ENCODE data around the gene STK32C.
A peak's percentile ranks its signal among the peaks of the same experiment; 100 is the strongest.
"Not testable (repeated sequence)": the region's sequence is repeated elsewhere in the genome, so short reads cannot be mapped to it uniquely, and the experiment has no call there.

STK32C gene

DNA sequence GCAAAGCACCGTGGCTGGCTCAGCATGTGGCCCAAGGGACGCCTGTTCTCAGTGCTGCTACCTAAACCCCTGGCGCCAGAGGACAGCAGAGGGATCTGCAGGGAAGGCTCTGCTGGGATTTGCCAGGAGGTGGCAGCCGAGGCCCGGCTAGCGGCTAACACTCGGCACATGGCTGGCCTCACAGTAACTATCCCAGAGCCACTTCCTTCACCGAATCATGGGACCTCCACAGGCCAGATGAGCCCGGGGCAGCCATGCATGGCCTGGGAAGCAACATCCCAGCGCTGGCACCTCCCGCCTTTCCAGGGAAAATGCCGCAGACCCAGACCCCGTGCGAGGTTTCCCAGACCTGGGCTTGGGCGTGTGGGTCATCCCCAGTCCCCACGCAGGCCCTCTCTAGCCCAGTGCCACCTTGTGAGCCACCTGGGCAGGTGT, 84.6 kb downstream of the STK32C start:
- DNase-seq (ENCODE audit: extremely low read depth, insufficient read length), result peak; percentile 60
- Histone ChIP-seq H3K4me3 (replicated peaks; ENCODE audit: low read depth, low read length) (no peak overlapping the region), H3K36me3 (ENCODE audit: control insufficient read depth, insufficient read depth, low read length) (no peaks in the 10 kb centered on the region), H3K27me3 (replicated peaks; ENCODE audit: control insufficient read depth, insufficient read depth, low read length) (no peaks in the 10 kb centered on the region)
- TF ChIP-seq, protein P1, sequence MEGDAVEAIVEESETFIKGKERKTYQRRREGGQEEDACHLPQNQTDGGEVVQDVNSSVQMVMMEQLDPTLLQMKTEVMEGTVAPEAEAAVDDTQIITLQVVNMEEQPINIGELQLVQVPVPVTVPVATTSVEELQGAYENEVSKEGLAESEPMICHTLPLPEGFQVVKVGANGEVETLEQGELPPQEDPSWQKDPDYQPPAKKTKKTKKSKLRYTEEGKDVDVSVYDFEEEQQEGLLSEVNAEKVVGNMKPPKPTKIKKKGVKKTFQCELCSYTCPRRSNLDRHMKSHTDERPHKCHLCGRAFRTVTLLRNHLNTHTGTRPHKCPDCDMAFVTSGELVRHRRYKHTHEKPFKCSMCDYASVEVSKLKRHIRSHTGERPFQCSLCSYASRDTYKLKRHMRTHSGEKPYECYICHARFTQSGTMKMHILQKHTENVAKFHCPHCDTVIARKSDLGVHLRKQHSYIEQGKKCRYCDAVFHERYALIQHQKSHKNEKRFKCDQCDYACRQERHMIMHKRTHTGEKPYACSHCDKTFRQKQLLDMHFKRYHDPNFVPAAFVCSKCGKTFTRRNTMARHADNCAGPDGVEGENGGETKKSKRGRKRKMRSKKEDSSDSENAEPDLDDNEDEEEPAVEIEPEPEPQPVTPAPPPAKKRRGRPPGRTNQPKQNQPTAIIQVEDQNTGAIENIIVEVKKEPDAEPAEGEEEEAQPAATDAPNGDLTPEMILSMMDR (IDR thresholded peaks at IDR 0.05; ENCODE audit: insufficient read depth, low read length, poor library complexity, severe bottlenecking), result peak; percentile 80

- TF ChIP-seq, protein P1 (IDR thresholded peaks at IDR 0.05; ENCODE audit: insufficient read depth, low read length, poor library complexity, severe bottlenecking), result no peak
- no peak overlapping the region for H3K4me3 ChIP-seq (replicated peaks; ENCODE audit: low read depth, low read length)
- no peak for DNase-seq (ENCODE audit: extremely low read depth, insufficient read length)
- H3K36me3 ChIP-seq (ENCODE audit: control insufficient read depth, insufficient read depth, low read length), result no peaks in the 10 kb centered on the region
- no peaks in the 10 kb centered on the region for H3K27me3 ChIP-seq (replicated peaks; ENCODE audit: control insufficient read depth, insufficient read depth, low read length)
Measured at GRCh38 chr10:132222726-132223125, 85.0 kb downstream of the STK32C start.

- not testable (repeated sequence) for H3K36me3 ChIP-seq (ENCODE audit: control insufficient read depth, insufficient read depth, low read length); H3K27me3 ChIP-seq (replicated peaks; ENCODE audit: control insufficient read depth, insufficient read depth, low read length); H3K4me3 ChIP-seq (replicated peaks; ENCODE audit: low read depth, low read length); DNase-seq (ENCODE audit: extremely low read depth, insufficient read length)
Measured at GRCh38 chr10:132220996-132221395, 86.8 kb downstream of the STK32C start.

DNA sequence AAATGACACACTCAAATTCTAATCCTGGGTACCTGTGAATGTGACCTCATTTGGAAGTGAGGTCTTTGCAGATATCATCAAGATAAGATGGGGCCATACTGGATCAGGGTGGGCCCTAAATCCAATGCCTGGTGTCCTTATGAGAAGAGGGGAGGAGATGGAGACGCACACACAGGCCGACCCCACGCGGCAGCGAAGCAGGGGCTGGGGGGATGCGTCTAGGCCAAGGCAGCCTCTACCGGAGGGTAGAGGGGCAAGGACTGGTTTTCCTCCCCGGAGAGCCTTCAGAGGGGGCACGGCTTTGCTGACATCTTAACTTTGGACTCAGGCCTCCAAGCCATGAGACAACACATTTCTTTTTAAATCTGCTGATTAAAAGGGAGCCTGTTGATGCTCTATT, 87.7 kb downstream of the STK32C start:
- Histone ChIP-seq H3K36me3 (ENCODE audit: control insufficient read depth, insufficient read depth, low read length) (no peaks in the 10 kb centered on the region), H3K4me3 (replicated peaks; ENCODE audit: low read depth, low read length) (no peak overlapping the region), H3K27me3 (replicated peaks; ENCODE audit: control insufficient read depth, insufficient read depth, low read length) (no peaks in the 10 kb centered on the region)
- DNase-seq (ENCODE audit: extremely low read depth, insufficient read length), result no peak
- TF ChIP-seq, protein P1 (IDR thresholded peaks at IDR 0.05; ENCODE audit: insufficient read depth, low read length, poor library complexity, severe bottlenecking), result no peak

GRCh38 chr10:132219486-132219885, 88.3 kb downstream of the STK32C start:
- no peaks in the 10 kb centered on the region for H3K36me3 ChIP-seq (ENCODE audit: control insufficient read depth, insufficient read depth, low read length)
- no peaks in the 10 kb centered on the region for H3K27me3 ChIP-seq (replicated peaks; ENCODE audit: control insufficient read depth, insufficient read depth, low read length)
- no peak for DNase-seq (ENCODE audit: extremely low read depth, insufficient read length)
- TF ChIP-seq, protein P1 (IDR thresholded peaks at IDR 0.05; ENCODE audit: insufficient read depth, low read length, poor library complexity, severe bottlenecking), result peak; percentile 4
- no peak overlapping the region for H3K4me3 ChIP-seq (replicated peaks; ENCODE audit: low read depth, low read length)

DNA sequence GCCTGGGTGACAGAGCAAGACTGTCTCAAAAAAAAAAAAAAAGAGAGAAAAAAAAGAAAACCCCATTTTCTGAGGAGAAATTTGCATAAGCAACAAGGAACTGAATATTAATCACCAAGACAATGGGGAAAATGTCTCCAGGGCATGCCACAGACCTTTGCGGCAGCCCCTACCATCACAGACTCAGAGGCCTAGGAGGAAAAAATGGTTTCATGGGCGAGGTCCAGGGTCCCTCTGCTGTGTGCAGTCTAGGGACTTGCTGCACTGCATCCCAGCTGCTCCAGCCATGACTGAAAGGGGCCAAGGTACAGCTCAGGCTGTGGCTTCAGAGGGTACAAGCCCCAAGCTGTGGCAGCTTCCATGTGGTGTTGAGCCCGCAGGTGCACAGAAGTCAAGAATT, 91.3 kb downstream of the STK32C start:
- H3K27me3 ChIP-seq (replicated peaks; ENCODE audit: control insufficient read depth, insufficient read depth, low read length); H3K4me3 ChIP-seq (replicated peaks; ENCODE audit: low read depth, low read length); DNase-seq (ENCODE audit: extremely low read depth, insufficient read length); H3K36me3 ChIP-seq (ENCODE audit: control insufficient read depth, insufficient read depth, low read length): not testable (repeated sequence)

DNA sequence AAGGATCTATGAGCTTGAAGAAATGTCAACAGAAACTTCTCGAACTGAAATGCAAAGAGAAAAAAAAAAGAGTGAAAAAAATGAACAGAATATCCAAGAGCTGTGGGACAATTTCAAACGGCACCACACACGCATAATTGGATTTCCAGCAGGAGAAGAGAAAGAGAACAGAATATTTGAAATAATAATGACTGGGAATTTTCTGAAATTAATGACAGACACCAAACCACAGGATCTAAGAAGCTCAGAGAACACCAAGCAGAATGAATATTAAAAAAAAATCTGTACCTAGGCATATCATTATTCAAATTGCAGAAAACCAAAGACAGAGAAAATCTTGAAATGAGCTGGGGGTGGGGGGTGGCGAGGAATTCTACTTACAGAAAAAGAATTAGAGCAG, 93.8 kb downstream of the STK32C start:
- Histone ChIP-seq H3K4me3 (replicated peaks; ENCODE audit: low read depth, low read length) (no peak overlapping the region), H3K36me3 (ENCODE audit: control insufficient read depth, insufficient read depth, low read length) (no peaks in the 10 kb centered on the region), H3K27me3 (replicated peaks; ENCODE audit: control insufficient read depth, insufficient read depth, low read length) (no peaks in the 10 kb centered on the region)
- TF ChIP-seq, protein P1 (IDR thresholded peaks at IDR 0.05; ENCODE audit: insufficient read depth, low read length, poor library complexity, severe bottlenecking), result no peak
- DNase-seq (ENCODE audit: extremely low read depth, insufficient read length), result no peak
